ENCODE data around the gene CDADC1.

Gene CDADC1

DNA sequence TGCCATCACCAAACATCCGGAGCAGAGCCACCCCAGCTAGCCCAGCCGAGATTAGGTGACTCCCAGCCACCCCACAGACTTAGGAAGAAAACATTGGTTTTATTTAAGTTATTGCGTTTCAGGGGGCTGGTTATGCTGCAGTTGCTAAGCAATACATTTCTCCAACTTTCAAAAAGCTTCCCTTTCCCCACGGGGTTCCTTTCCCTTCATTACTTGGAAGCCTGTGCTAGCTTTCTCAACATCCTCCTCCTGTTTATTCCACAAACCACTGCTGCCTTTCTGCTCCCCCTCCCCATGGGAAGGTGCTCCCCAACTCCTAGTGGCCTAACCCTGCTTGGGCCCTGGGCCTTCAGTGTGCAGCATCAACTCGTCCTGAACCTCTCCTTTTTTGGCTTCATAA is 52.6 kb downstream of the CDADC1 start:
- peaks cover 6 to 8% of the 10 kb centered on the region in 2 experiments for H3K4me1 ChIP-seq (ENCODE audit: control insufficient read depth in 1 of 2, insufficient read depth in 1 of 2, low read depth in 1 of 2, low read length in 1 of 2)
- no peak overlapping the region for H3K27ac ChIP-seq
- TF ChIP-seq, protein P1, sequence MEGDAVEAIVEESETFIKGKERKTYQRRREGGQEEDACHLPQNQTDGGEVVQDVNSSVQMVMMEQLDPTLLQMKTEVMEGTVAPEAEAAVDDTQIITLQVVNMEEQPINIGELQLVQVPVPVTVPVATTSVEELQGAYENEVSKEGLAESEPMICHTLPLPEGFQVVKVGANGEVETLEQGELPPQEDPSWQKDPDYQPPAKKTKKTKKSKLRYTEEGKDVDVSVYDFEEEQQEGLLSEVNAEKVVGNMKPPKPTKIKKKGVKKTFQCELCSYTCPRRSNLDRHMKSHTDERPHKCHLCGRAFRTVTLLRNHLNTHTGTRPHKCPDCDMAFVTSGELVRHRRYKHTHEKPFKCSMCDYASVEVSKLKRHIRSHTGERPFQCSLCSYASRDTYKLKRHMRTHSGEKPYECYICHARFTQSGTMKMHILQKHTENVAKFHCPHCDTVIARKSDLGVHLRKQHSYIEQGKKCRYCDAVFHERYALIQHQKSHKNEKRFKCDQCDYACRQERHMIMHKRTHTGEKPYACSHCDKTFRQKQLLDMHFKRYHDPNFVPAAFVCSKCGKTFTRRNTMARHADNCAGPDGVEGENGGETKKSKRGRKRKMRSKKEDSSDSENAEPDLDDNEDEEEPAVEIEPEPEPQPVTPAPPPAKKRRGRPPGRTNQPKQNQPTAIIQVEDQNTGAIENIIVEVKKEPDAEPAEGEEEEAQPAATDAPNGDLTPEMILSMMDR (IDR thresholded peaks at IDR 0.05): no peak
- no peaks in the 10 kb centered on the region for H3K9me3 ChIP-seq
- no peak overlapping the region for H3K4me3 ChIP-seq (ENCODE audit: low read depth in 1 of 2, low read length in 1 of 2)
- no peaks in the 10 kb centered on the region for H3K27me3 ChIP-seq
- peaks cover 37% of the 10 kb centered on the region for H3K36me3 ChIP-seq

DNA sequence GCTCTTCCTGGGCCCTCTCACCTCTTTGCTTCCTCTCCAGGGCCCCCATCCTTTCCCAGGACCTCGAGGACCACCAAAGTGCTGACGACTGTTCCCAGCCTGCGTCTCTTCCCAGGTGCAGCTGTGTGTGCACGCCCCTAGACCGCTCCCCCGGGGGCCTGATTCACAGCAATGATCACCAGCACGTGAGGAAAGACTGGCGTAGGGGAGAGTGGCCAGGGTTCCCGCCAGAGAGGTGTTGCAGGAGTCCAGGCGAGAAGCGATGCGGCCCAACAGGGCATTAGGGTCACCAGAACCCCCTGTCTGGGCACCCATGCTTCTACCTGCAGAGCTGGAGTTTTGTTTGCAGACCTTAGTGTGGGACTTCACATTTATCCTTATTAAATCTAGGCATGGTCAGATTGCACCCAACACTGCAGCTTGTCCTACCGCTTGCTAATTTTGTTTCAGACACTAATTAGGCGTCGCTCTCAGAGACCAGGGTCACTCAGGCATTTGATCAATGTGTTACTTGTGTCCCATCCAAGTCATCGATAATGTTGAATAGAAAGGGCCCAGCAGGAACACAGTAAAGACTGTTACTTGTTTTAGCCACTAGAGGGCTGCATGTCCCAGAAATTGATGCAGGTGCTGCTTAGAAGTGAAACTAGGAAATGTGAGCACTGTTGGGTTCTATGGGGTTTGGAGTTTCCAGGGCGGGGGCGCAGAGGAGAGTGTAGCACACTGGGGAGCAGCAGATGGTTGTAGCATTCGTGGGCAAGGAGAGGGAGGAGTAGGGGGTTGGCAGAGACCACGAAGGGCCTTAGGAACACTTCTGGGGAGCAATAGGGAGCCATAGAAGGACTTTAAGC is 53.2 kb downstream of the CDADC1 start:
- Histone ChIP-seq H3K9me3 (no peaks in the 10 kb centered on the region), H3K36me3 (peaks cover 30% of the 10 kb centered on the region), H3K27me3 (no peaks in the 10 kb centered on the region), H3K4me1 (ENCODE audit: control insufficient read depth in 1 of 2, insufficient read depth in 1 of 2, low read depth in 1 of 2, low read length in 1 of 2) (peaks cover 6 to 8% of the 10 kb centered on the region in 2 experiments), H3K4me3 (ENCODE audit: low read depth in 1 of 2, low read length in 1 of 2) (peak overlapping the region in 1 of 2 experiments; percentile 35), H3K27ac (no peak overlapping the region)
- TF ChIP-seq, protein P1 (IDR thresholded peaks at IDR 0.05): peak; percentile 80

DNA sequence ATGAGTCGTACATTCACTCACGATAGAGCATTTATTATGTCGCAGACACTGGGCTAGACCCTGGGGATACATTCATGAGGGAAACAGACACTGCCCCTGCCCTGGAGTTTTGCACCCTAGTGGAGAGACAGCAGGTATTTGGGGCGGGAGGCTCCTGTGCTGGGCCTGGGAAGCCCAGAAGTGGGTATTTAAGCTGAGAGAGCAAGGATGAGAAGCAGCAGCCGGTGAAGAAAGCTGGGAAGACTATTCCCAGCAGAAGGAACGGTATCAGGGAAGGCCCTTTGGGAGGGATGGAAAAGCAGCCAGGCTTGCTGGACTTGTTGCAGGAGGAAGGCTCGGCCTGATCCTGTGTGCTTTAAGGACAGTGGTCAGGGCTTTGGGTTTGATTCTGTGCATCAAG is 54.5 kb downstream of the CDADC1 start:
- TF ChIP-seq, protein P1 (IDR thresholded peaks at IDR 0.05): no peak
- H3K36me3 ChIP-seq: peaks cover 21% of the 10 kb centered on the region
- H3K4me3 ChIP-seq (ENCODE audit: low read depth in 1 of 2, low read length in 1 of 2): no peak overlapping the region
- H3K27me3 ChIP-seq: no peaks in the 10 kb centered on the region
- no peak overlapping the region for H3K27ac ChIP-seq
- H3K4me1 ChIP-seq (ENCODE audit: control insufficient read depth in 1 of 2, insufficient read depth in 1 of 2, low read depth in 1 of 2, low read length in 1 of 2): peaks cover 6 to 8% of the 10 kb centered on the region in 2 experiments
- no peaks in the 10 kb centered on the region for H3K9me3 ChIP-seq

DNA sequence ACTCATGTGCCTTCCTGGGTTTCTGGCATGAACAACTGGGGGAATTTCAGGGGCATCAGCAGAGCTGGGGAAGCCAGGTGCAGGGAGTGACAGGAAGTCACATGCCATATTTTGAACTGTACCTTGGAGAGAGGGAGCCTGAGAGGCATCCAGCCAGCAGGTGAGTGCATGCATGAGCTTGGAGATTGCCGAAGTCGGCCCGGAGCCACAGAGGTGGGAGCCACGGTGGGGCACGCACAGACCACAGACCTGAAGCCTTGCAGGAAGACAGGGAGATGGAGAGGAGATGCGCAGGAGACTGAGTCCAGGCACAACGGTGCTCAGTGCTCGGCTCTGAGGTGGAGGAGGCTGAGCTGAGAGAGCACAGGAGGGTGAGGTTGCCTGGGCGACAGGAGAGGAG is 55.1 kb downstream of the CDADC1 start:
- Histone ChIP-seq H3K9me3 (no peaks in the 10 kb centered on the region), H3K4me1 (ENCODE audit: control insufficient read depth in 1 of 2, insufficient read depth in 1 of 2, low read depth in 1 of 2, low read length in 1 of 2) (peaks cover 6 to 8% of the 10 kb centered on the region in 2 experiments), H3K36me3 (peaks cover 16% of the 10 kb centered on the region), H3K4me3 (ENCODE audit: low read depth in 1 of 2, low read length in 1 of 2) (no peak overlapping the region), H3K27ac (no peak overlapping the region), H3K27me3 (no peaks in the 10 kb centered on the region)
- TF ChIP-seq, protein P1 (IDR thresholded peaks at IDR 0.05): no peak

DNA sequence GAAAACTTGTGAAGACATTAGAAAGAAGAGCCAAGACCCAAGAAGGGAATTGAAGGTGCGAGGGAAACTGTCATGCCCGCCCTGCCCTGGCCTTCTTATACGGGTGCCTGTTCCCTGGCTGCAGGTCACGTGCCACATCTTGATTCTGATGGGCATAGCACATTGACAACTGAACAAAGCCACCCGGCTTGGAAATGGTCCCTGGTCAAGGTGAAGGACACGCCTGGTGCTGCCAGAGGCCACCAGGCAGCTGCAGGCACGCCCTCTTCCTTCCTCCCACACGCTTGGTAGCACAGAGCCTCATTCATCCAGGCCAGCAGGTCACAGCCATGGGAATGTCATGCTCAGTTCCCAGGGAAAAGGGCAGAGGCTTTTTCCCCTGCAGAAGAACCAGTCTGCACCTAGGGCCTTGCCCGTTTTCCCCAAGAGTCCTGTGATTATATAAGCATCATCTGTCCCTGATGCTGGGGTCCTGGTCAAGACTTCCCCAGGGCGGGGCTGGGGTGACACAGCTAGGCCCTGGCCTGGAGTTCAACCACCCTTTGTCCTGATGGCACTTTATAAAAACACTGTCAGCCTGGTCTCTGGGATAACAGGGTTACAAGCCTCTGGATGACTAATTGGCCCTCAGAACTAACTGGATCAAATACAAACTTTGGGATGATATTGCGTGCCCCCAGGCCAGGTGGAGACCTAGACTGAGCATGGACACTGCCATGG is 56.0 kb downstream of the CDADC1 start:
- H3K4me3 ChIP-seq (ENCODE audit: low read depth in 1 of 2, low read length in 1 of 2): no peak overlapping the region
- peaks cover 10% of the 10 kb centered on the region for H3K36me3 ChIP-seq
- no peaks in the 10 kb centered on the region for H3K9me3 ChIP-seq
- TF ChIP-seq, protein P1 (IDR thresholded peaks at IDR 0.05): no peak
- H3K4me1 ChIP-seq (ENCODE audit: control insufficient read depth in 1 of 2, insufficient read depth in 1 of 2, low read depth in 1 of 2, low read length in 1 of 2): peaks cover 6 to 8% of the 10 kb centered on the region in 2 experiments
- H3K27me3 ChIP-seq: no peaks in the 10 kb centered on the region
- no peak overlapping the region for H3K27ac ChIP-seq

All from neutrophil (primary cell).